Upper lobe of left lung (tissue), 6 donors: ENCODE data around the gene P2RY11. TPM values are rescaled to one million over a fixed set of nuclear protein-coding genes. Genes with fewer than 3 reads are reported as not detected.

ENCODE experiments used
- ATAC-seq, 2 donors: fragments of 200-7000 bp; cut with Tn5 transposase; one replicate each; pipeline ENCODE4 v1.9.1; 2022; ENCODE audit warnings: mild to moderate bottlenecking in 2 of 2, moderate library complexity in 2 of 2; ENCODE audit not compliant: low FRiP score in 2 of 2
- DNase-seq, 2 donors: peaks; one replicate each; pipeline ENCODE4 v3.0.0-alpha.2; 2019 to 2020
- H3K27ac ChIP-seq, 4 donors: fragments of 200-600 bp; sonication (generic); one replicate each; pipeline ENCODE4 v1.5.1; 2016 to 2019
- H3K27me3 ChIP-seq, 4 donors: fragments of 200-600 bp; sonication (generic); one replicate each; pipeline ENCODE4 v1.5.1; 2017 to 2019
- H3K36me3 ChIP-seq, 4 donors: fragments of 200-600 bp; sonication (generic); one replicate each; pipeline ENCODE4 v1.5.1; 2016 to 2019
- H3K4me1 ChIP-seq, 4 donors: fragments of 200-600 bp; sonication (generic); one replicate each; pipeline ENCODE4 v1.5.1; 2018 to 2019
- H3K4me3 ChIP-seq, 4 donors: fragments of 200-600 bp; sonication (generic); one replicate each; pipeline ENCODE4 v1.5.1; 2017 to 2019; ENCODE audit warnings: mild to moderate bottlenecking in 2 of 4, moderate library complexity in 1 of 4
- H3K9me3 ChIP-seq, 4 donors: fragments of 200-600 bp; sonication (generic); one replicate each; pipeline ENCODE4 v1.5.1; 2018 to 2019
- CTCF ChIP-seq, 6 experiments: fragments of 450-650 bp in 4 of 6; fragments of 200-600 bp in 2 of 6; sonication (generic) in 2 of 6; IDR thresholded peaks; one replicate each; pipeline ENCODE4 v1.5.1; 2016 to 2019; ENCODE audit warnings: antibody characterized with exemption in 6 of 6
- EP300 ChIP-seq, 4 donors: sonication (generic); formaldehyde crosslinking; IDR thresholded peaks; one replicate each; pipeline ENCODE4 v1.5.1; 2017; ENCODE audit warnings: antibody characterized with exemption in 4 of 4, control low read depth in 2 of 4
- POLR2A ChIP-seq, 4 donors: fragments of 450-650 bp; IDR thresholded peaks; one replicate each; pipeline ENCODE4 v1.5.1; 2016 to 2017; ENCODE audit warnings: antibody characterized with exemption in 4 of 4, mild to moderate bottlenecking in 2 of 4
- POLR2AphosphoS5 ChIP-seq, 2 donors: sonication (generic); formaldehyde crosslinking; IDR thresholded peaks; one replicate each; pipeline ENCODE4 v1.5.1; 2017; ENCODE audit warnings: antibody characterized with exemption in 2 of 2
- WGBS, 2 donors: methylation state at CpG; one replicate each; pipeline ENCODE4 v1.1.5; 2017 to 2018; 5-methylcytosine and 5-hydroxymethylcytosine counted together
- small RNA-seq, 4 donors: library from RNA; depleted of rRNA; stranded (forward); fragments of <200 nt; gene quantifications; one replicate each; pipeline ENCODE3, GENCODE V24; 2016
- total RNA-seq, 6 donors: library from RNA; depleted of rRNA in 4 of 6; stranded (reverse); fragments of >200 nt in 4 of 6; gene quantifications; one replicate each; pipeline versions ENCODE4 v1.1.0 to v1.2.1, GENCODE V29; 2016 to 2021
- donor health status: DM: no; HTN: no; CAD: no; lungs with moderate emphysema.
- donor health status: DM: no; HTN: yes; CAD: no; lungs with severe emphysema.

The P2RY11 gene
- total RNA-seq, 6 donors from 2014 or later: 5.4 to 36.7 (median 15.3) TPM

DNA sequence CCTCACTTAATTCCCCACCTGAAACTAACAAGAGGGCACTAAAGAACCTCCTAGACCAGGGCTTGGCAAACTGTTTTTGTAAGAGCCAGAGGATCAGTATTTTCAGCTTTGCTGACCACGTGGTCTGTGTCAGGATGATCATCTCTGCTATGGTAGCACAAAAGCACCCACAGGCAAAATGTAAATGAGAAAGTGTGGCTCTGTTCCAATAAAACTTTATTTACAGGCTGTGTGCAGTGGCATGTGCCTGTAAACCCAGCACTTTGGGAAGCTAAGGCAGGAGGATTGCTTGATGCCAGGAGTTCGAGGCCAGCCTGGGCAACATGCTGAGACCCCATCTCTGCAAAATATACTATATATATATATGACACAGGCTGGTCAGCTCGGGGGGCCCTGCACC, 52.0 kb downstream of the P2RY11 start:
- H3K36me3 ChIP-seq: peaks cover 26 to 98% (median 84%) of the 10 kb centered on the region in 4 donors
- TF ChIP-seq POLR2A (IDR thresholded peaks at IDR 0.05) (no peak), POLR2AphosphoS5 (IDR thresholded peaks at IDR 0.05) (no peak), CTCF (IDR thresholded peaks at IDR 0.05) (no peak), EP300 (IDR thresholded peaks at IDR 0.05) (no peak)
- no peak for DNase-seq
- H3K27me3 ChIP-seq: no peaks in the 10 kb centered on the region
- ATAC-seq: no peak
- no peaks in the 10 kb centered on the region for H3K4me1 ChIP-seq
- H3K27ac ChIP-seq: no peak overlapping the region
- H3K9me3 ChIP-seq: no peaks in the 10 kb centered on the region
- WGBS, 2 donors: 86 to 98% methylated on average over 3 of the region's 3 CpGs
- H3K4me3 ChIP-seq: no peak overlapping the region

Small RNA genes within 50 kb of the gene (small RNA-seq; reads per million reads assigned to genes)
- 90.0 to 109 (median 92.2) reads per million in 4 donors for gene SNORD105
- 2,636 to 4,204 (median 3,853) reads per million in 4 donors for gene SNORD105B

Other genes starting within 250 kb of the P2RY11 start
- gene OLFM2, start 175.2 kb upstream of the P2RY11 start, total RNA-seq: 10 to 100 TPM in 1 of 6 donors, 1 to 10 TPM in 3, under 1 TPM in 1, not detected in 1; 0.98 to 11.3 (median 4.7) TPM
- gene COL5A3, start 101.2 kb upstream of the P2RY11 start, total RNA-seq: 10 to 100 TPM in 3 of 6 donors, 1 to 10 TPM in 3; 1.3 to 31.4 (median 11.2) TPM
- gene RDH8, start 98.2 kb upstream of the P2RY11 start, total RNA-seq: not detected
- gene SHFL, start 25.4 kb upstream of the P2RY11 start, total RNA-seq: 10 to 100 TPM; 28.9 to 95.3 (median 39.0) TPM
- gene ANGPTL6, start 9.0 kb upstream of the P2RY11 start, total RNA-seq: 1 to 10 TPM in 2 of 6 donors, under 1 TPM in 2, not detected in 2; 0.17 to 2.0 (median 1.4) TPM
- 10 to 100 TPM; 18.3 to 46.8 (median 37.8) TPM for gene PPAN, start 5.3 kb upstream of the P2RY11 start, total RNA-seq
- 100 to 1,000 TPM; 133 to 246 (median 213) TPM for gene EIF3G, start 8.2 kb downstream of the P2RY11 start, total RNA-seq
- 100 to 1,000 TPM in 1 of 6 donors, 10 to 100 TPM in 5; 54.0 to 166 (median 63.9) TPM for gene DNMT1, start 83.3 kb downstream of the P2RY11 start, total RNA-seq
- 10 to 100 TPM in 4 of 6 donors, 1 to 10 TPM in 2; 9.1 to 30.0 (median 16.0) TPM for gene S1PR2, start 119.6 kb downstream of the P2RY11 start, total RNA-seq
- gene MRPL4, start 140.5 kb downstream of the P2RY11 start, total RNA-seq: 10 to 100 TPM; 23.0 to 70.8 (median 45.0) TPM
- 100 to 1,000 TPM; 190 to 791 (median 356) TPM for gene ICAM1, start 159.4 kb downstream of the P2RY11 start, total RNA-seq
- gene ICAM4, start 175.3 kb downstream of the P2RY11 start, total RNA-seq: 10 to 100 TPM in 5 of 6 donors, 1 to 10 TPM in 1; 6.3 to 24.3 (median 12.0) TPM
- gene ICAM5, start 178.3 kb downstream of the P2RY11 start, total RNA-seq: 100 to 1,000 TPM in 1 of 6 donors, 10 to 100 TPM in 5; 19.5 to 102 (median 27.2) TPM
- gene ZGLP1, start 198.1 kb downstream of the P2RY11 start, total RNA-seq: 10 to 100 TPM in 1 of 6 donors, 1 to 10 TPM in 5; 1.8 to 21.6 (median 5.4) TPM
- 10 to 100 TPM; 16.6 to 27.5 (median 26.0) TPM for gene FDX2, start 204.3 kb downstream of the P2RY11 start, total RNA-seq
- gene RAVER1, start 221.8 kb downstream of the P2RY11 start, total RNA-seq: 10 to 100 TPM; 17.8 to 49.9 (median 37.2) TPM
- gene ICAM3, start 227.9 kb downstream of the P2RY11 start, total RNA-seq: 10 to 100 TPM; 12.7 to 53.9 (median 20.5) TPM